Stimulated activated CD4-positive, alpha-beta T cell treated with anti-CD3 and anti-CD28 coated beads, Interleukin-4, amount 100 ng/mL, for 48 hours (primary cell): ENCODE results near the gene SDK2.

ENCODE experiments used
- DNase-seq, 2 donors: peaks; one replicate each; pipeline ENCODE4 v3.0.0-alpha.2; 2020; ENCODE audit warnings: low read depth in 2 of 2

The SDK2 gene

DNA sequence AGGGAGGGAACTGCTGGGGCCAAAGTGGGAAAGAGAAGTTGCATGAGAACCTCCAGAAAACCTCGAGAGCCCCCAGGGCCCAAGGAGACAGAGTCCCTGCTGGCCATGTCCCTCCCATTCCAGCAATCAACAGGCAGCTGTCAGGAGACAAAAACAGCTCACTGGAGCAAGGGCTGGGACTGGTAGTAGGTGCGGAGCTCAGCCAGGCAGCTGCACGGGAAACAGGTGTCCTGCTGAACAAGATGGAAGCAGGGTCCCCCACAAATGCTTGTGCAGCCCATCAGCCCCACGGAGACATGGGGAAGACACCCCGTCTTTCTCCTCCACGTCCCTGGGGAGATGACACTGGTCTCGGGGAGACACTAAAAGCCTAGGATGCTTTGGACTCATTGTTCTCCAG lies 34.5 kb downstream of the SDK2 start:
- DNase-seq, result no peak

- DNase-seq, result no peak
Measured at GRCh38 chr17:73609060-73609459, 35.2 kb downstream of the SDK2 start.

GRCh38 chr17:73605444-73605843 lies 38.8 kb downstream of the SDK2 start:
- no peak for DNase-seq

GRCh38 chr17:73604476-73604875 lies 39.8 kb downstream of the SDK2 start:
- no peak for DNase-seq

GRCh38 chr17:73603971-73604370 lies 40.3 kb downstream of the SDK2 start:
- DNase-seq, result no peak

- no peak for DNase-seq
Measured at GRCh38 chr17:73600103-73600871, 44.0 kb downstream of the SDK2 start.

GRCh38 chr17:73599599-73599998 lies 44.6 kb downstream of the SDK2 start:
- DNase-seq, result no peak

- DNase-seq, result no peak
Measured at GRCh38 chr17:73598212-73598611, 46.0 kb downstream of the SDK2 start.

DNA sequence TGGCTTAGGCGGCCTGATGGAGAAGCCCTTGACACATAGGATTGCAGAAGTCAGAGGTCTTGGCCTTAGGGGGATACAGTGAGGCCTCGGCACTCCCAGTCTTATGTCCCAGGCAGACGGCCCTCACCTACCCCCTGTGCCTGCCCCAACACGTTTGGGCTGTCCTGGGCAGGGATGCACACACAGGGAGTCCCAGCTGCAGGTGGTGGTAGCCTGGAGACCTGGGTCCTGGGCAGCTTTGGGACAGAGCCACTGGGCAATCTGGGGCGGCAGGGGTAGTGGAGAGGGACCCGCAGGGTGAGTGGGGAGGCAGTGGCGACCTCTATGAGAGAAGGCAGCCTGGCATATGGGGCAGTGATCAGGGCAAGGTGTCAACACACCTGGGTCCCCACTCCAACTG lies 48.3 kb downstream of the SDK2 start:
- no peak for DNase-seq

DNA sequence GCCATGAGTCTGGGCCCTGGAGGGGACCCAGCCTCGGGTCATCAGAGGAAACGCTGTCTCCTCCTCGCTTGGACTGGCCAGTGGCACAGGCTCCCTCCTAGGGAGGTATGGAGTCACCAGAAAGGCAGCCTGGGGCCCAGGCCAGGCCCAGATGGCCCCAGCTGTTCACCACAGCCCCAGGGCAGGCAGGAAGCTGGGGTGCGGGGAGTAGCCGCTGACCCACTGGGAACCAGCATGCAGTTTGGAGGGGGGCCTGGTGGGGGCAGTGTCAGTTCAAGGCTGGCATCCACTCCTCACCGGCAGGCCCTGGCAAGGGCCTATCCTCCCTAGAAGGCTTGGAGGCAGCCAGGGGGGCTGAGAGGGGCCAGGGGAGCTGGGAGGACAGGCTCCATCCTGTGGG lies 48.8 kb downstream of the SDK2 start:
- DNase-seq, result peak in 1 of 2 donors; percentile 16

- DNase-seq, result no peak
Measured at GRCh38 chr17:73595068-73595467, 49.2 kb downstream of the SDK2 start.

- DNase-seq, result no peak
Measured at GRCh38 chr17:73594598-73594997, 49.6 kb downstream of the SDK2 start.

GRCh38 chr17:73594025-73594424 lies 50.2 kb downstream of the SDK2 start:
- no peak for DNase-seq

DNA sequence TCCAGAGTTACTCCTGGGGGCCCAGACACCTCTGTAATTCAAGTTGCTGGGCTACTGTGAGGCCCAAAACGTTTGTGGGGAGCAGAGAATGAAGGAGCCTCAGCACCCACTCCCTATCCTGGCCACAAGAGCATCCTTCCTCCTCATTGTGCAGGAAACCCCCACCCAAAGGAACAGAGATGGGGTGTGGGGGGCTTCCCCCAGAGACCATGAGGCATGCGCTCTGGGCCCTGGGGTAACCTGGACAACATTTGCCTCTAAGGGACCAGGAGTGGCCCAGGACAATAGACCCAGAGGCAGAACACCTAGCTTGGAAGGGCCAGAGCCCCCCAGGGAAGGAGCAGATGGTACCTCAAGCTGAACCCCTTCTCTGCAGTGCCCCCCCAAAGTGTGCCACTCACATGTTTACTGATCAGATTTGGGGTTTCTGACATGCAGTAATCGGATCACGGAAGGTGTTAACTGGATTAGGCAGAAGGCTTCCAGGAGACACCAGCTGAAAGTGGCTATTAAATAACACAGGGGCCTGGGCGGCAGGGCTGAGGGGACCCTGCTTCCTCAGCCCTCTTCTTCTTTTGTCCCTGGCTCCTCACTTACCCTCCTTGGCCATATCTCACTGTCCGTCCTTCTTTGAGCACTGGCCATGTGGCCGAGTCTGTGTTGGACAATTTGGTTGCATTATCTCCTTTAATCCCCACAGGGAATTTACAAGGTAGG lies 50.8 kb downstream of the SDK2 start:
- DNase-seq, result no peak

DNA sequence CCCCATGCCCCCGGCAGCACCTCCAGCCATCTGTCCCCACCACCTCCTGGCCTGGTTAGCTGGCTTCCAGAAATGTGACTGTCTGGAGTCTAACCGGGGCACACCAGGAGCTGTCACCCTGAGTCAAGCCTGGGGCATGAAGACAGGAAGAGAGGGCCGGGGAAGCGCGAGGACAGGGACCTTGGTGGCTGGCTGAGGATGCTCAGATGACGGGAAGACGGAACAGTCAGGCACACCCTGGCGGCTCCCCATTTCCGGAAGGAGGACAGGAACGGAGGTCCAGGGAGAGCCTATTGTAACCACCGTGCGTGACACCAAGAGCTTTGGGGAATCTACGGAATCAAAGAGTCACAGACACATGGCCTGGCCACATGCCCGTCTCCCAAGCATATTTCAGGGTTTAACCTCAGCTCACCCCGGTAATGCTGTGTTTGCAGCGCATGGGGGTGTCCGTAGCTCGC lies 51.7 kb downstream of the SDK2 start:
- DNase-seq, result no peak

- no peak for DNase-seq
Measured at GRCh38 chr17:73592079-73592415, 52.2 kb downstream of the SDK2 start.

DNA sequence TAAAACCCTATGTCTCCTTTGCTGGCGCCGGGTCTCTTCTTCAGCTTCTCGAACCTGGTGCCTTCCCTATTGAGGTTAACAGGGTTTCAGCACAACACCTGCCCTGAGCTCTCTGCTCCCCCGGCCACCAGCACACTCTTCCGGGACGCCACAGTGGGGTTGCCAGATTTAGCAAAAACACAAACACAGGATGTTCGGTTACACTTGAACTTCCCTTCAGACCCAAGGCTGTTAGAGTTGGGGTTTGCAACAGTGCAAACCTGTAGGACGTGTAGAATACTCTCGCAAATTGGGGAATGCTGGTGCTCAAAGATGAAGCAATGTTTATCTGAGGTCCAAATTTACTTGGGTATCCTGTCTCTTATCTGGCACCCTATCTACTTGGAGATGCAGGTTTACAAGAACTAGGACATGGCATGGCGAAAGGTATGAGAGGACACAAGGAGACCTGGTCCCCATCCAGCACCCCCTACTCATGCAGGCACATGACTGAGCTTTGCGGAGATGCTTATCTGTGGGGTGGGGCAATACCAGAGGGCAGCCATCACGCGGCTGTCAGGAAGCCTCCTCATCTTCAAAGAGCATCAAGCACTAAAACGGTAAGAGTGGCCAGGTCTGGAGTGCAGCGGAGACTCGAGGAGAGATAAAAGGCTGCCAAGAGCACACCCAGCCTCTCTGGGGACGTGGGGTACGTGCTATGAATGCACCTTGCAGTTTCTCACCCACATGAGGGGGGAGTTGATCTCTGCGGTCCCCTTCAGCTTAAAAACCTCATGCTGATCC lies 52.8 kb downstream of the SDK2 start:
- DNase-seq, result no peak

- no peak for DNase-seq
Measured at GRCh38 chr17:73589363-73589980, 54.8 kb downstream of the SDK2 start.

DNA sequence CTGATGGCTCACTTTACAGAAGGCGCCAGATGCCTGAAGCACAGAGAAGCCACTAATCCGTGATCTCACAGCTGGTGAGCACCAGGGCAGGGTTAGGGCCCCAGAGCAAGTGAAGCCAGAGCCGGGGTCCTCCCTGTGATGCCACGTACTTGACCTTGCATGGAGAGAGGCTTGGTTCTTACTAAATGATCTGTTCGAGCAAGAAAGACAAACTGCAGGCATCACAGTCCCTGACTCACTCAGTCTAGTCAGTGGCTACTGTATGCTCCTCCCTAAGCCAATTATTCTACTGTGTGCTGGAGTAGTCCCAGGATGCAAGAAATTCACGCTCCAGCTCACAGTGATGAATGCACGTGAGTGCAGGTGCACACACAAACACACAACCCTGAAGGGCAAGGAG lies 55.4 kb downstream of the SDK2 start:
- DNase-seq, result no peak

- DNase-seq, result no peak
Measured at GRCh38 chr17:73588301-73588846, 55.9 kb downstream of the SDK2 start.

DNA sequence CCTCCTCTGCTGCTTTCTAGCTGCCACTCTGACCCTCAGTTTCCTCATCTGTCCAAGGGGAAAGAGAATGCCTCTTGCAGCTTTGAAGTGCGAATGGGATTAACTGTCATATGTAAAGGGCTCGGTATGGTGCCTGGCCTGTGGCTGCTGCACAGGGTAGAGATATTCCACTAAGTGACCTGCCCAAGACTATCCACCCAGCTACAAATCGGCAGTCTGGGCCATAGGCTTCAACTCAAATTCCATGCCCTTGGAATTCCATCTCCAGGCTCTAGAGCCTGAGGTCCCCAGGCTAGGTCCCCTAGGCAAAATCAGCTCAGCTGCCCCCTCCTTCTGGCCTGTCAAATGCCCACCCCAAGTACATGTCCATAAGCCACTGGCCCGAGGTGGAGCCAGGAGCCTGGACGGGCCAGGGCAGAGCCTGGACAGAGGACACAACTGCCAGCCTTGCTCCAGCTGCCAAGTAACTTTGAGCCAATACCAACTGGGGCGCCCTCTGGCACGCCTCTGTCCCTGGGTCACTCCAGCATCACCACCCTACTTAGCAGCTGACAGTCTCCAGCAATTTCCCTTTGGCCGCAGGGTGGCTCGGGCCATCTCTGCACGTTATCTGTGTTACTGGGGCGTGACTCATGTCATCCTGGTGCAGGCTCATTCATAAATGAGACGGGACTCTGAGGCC lies 57.2 kb downstream of the SDK2 start:
- no peak for DNase-seq
